SKM-1 (cell line): ENCODE data around the gene EIF4EBP2.

Experiments used
- DNase-seq: peaks from one replicate; lab custom pipeline; 2025; ENCODE audit not compliant: unreplicated experiment; lab: John Stamatoyannopoulos, UW

EIF4EBP2 gene

GRCh38 chr10:70376436-70377378 is 27.2 kb upstream of the EIF4EBP2 start:
- no peak for DNase-seq

DNA sequence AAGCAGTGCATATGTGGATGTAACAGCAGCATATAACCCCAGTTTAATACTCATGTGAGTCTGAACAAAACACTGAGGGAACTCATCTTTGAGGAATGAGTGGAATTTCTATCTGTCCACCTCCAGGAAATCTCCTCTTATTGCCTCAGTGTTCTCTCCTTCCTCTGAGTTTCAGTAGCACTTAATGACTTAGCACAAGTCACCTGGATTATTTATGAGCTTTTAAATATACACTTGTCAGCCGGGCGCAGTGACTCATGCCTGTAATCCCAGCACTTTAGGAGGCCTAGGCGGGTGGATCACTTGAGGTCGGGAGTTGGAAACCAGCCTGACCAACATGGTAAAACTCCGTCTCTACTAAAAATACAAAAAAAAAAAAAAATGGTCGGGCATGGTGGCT is 25.8 kb upstream of the EIF4EBP2 start:
- DNase-seq, result no peak

DNA sequence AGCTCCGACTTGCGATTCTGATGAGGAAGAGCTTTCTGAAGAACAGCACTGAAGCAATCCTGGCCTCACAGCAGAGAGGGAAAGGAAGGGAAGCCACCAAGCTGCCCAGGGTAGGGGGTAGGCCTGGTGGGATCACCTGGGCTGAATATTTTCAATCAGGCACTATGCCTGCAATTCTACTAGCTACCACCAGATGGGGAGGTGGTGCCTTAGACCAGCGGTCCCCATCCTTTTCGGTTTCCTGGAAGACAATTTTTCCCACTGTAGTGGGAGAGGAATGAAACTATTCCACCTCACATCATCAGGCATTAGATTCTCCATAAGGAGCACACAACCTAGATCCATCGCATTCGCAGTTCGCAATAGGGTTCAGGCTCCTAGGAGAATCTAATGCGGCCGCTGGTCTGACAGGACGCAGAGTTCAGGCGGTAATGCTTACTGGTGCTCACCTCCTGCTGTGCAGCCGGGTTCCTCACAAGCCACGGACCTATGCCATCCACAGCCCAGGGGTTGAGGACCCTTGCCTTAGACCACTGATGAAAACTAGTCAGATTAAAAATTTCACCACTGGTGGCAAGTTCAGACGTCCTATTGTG is 24.3 kb upstream of the EIF4EBP2 start:
- peak; percentile 31 for DNase-seq

DNA sequence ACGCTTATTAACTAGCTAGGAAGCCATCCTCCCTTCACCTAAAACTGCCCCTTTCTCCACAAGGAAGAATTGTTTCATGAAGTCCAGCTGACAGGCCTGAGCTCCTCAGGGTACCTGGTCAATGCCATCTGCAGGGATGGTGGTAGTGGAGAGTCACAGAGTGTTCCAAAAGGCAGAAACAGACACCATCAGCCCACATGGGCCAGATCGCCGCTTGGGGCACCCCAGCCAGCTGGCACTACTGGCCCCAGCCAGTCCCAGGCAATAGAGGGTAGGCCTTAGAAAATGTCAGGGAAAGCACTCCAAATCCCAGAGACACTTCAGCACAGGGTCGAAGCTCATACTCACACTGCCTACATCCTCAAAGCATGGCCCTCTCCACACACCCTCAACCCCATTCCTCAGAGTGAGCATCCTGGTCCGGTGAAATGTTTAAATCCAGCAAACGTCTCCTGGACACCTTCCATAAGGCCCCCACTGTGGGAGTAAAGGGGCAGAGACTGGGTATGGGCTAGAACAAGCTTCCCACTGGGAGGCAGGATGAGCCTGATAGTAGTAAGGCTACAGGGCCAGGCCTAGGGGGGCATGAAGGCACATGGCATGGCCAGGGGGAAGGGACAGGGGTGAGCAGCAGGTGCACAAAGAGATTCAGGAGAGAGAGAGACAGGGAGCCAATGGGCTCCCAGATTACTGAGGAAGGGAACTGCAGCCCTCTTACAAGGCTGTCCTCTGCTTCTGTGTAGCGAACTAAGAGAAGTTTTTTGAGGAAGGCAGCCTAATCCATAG is 23.4 kb upstream of the EIF4EBP2 start:
- no peak for DNase-seq

GRCh38 chr10:70381471-70382421 is 22.2 kb upstream of the EIF4EBP2 start:
- no peak for DNase-seq

GRCh38 chr10:70391654-70392053 is 12.3 kb upstream of the EIF4EBP2 start:
- DNase-seq, result no peak

GRCh38 chr10:70396140-70396539 is 7.8 kb upstream of the EIF4EBP2 start:
- DNase-seq, result no peak

GRCh38 chr10:70399177-70399576 is 4.8 kb upstream of the EIF4EBP2 start:
- DNase-seq, result no peak

DNA sequence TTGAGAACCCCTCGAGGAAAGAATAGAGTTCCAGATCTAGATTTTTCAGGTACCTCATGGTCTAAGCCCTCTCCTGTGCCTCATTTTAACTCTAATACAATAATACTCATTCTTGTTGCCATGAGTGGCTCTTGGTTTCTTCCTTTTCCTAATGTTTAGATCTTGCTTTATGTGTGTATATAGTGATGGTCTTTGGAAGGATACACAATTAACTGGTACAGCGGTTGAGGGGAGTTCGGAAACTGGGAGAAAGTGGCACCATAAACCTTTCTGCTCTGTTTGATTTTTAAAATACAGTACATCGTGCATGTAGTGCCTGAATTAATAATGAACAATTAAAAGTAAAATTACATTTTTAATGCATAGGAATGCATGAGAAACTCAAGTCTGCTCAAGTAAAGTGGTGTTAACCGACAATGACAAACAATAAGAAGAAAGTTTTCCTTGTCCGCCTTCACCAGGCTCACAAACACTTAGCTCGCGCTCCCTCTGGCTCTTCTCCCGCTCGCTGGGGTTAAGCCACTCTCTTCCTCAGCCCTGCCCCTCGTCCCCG is 386 bp upstream of the EIF4EBP2 start:
- no peak for DNase-seq

DNA sequence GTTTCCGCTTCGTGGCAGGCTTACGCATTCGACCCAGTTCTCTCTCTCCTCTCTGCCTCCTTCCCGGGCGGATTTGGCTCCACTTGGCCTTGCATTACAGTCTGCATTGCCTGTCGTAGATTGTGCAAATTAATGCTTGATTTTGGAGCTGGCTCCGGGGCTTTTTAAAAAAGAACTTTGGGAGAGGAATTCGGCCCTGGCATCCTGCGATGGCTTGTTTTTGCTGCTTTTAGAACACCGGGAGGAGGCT is 767 bp downstream of the EIF4EBP2 start:
- DNase-seq, result no peak

DNA sequence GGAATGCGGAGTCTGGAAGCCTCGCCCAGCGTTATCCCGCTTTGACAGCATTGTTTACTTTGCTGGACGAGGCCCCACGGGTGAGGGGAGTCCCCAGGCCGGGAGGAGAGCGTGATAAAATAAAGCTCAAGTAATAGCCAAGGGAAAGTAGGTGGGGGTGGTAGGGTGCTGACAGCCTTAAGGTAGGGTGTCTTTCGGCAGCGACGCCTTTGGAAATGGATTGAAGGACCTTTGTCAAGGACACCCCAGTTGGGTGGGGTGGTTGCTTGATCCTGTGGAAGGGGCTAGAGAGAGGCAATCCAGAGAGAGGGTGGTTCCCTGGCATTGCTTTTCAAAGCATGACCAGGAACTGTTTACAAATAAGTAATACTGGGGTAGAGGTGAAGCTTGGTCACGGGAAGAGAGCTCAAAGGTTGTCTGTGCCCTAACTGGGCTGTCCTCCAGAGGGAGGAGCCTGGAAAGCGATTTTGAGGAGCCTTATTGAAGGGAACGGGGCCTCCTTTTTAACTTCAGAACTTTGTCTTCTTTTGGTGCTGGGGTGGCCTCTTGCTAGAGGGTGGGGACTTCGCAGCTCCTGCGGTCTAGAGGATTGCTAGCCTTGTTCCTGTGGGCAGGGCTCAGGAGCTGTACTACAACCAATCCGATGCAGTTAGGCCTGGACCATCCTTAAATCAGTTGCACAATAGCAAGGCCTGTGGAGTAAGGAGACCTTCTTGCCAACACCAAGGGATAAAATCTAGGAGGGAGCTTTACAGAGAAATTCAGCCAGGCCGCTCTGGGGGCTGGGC is 1.3 kb downstream of the EIF4EBP2 start:
- DNase-seq, result peak; percentile 94

DNA sequence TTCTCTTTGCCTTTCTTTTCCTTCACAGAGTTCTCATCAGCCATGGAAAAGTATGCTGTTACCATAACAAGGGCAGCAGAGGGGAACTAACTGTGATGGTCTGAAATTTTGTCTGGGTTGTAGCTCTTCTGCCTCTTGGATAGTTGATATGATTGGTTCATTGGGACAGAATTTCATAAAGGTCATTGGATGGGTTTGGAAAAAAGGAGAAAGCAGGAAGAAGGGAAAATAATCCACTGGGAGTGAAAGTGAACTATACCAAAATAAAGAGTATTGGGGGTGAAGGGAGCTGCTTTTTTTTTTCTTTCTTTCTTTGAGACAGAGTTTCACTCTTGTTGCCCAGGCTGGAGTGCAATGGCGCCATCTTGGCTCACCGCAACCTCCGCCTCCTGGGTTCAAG is 5.8 kb downstream of the EIF4EBP2 start:
- DNase-seq, result no peak

DNA sequence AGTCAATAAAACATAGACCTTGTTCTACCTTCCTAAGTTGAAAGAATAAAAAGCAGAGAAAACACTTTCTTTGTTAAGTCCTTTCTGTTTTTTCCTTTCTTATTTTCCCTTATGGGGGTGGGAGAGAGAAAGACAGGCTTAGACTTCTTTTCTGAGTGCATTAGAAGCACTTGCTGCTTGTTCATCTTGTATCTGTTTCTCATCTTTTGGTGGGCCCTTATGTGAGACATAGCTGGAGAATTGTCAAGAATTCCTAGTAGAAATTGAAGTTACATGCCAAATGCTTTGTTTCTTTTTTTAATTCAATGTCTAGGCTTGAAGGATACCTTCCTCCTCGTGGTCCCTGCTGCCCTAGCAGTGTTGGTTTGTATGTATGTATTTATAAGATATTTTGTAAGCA is 6.7 kb downstream of the EIF4EBP2 start:
- no peak for DNase-seq

- no peak for DNase-seq
Measured at GRCh38 chr10:70412356-70412755, 8.4 kb downstream of the EIF4EBP2 start.

- DNase-seq, result no peak
Measured at GRCh38 chr10:70417568-70417967, 13.6 kb downstream of the EIF4EBP2 start.

GRCh38 chr10:70418229-70418628 is 14.3 kb downstream of the EIF4EBP2 start:
- no peak for DNase-seq

- DNase-seq, result no peak
Measured at GRCh38 chr10:70418713-70419112, 14.8 kb downstream of the EIF4EBP2 start.

DNA sequence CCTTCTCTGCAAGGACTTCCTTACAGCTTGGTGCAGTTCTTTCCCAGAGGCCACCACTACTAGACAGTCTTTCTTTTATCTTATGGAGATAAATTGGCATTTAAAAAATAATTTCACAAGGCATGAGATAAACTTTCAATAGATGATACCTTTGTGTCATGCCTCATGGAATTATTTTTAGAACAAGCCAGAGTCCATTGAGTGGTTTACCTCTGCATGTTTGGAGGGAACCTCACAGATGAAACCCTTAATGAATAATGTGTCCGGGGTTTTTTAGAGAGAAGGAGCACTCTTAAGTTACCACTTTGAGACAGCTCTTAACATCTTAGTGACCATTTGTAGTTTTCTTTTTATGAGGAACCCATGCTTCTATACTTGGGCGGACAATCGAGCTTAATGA is 20.4 kb downstream of the EIF4EBP2 start:
- no peak for DNase-seq

- no peak for DNase-seq
Measured at GRCh38 chr10:70425096-70425495, 21.2 kb downstream of the EIF4EBP2 start.

DNA sequence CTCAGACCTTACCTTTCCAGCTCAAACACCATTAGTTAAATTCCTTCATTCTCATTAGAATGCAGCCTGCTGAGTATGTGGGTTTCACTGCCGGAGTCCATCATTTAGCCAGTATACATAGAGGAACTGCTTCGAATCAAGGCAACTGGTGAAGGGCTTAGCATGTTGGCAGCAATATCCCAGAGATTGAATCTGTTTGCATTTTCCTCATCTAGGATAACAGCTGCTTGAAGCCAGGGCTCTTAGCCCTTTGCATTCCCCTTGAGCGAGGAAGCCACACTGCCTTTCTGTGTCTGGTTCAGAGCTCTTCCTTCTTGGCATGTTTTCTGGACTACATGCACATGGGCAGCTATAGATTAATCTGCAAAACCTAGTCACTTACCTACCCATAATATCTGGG is 22.9 kb downstream of the EIF4EBP2 start:
- DNase-seq, result no peak
